ENCODE results near the gene CD164L2.

- TF ChIP-seq POLR2A (IDR thresholded peaks at IDR 0.05): no peak
- no peak for TF ChIP-seq CTCF (IDR thresholded peaks at IDR 0.05)
Measured at GRCh38 chr1:27399251-27400025, 16.3 kb upstream of the CD164L2 start.

Data from adrenal gland (tissue), 5 donors.